HPDE6-E6E7 (cell line): ENCODE data around the gene CUX1.
"Not testable (repeated sequence)": the region's sequence is repeated elsewhere in the genome, so short reads cannot be mapped to it uniquely, and the experiment has no call there.

ENCODE experiments used
- DNase-seq: peaks from one replicate; pipeline ENCODE4 v3.0.0; 2011; ENCODE audit warnings: missing footprints; ENCODE audit errors: extremely low spot score

CUX1 gene

GRCh38 chr7:102182016-102182415 is 364.6 kb downstream of the CUX1 start:
- no peak for DNase-seq

GRCh38 chr7:102183848-102184247 is 366.4 kb downstream of the CUX1 start:
- DNase-seq, result not testable (repeated sequence)

GRCh38 chr7:102184303-102184702 is 366.9 kb downstream of the CUX1 start:
- DNase-seq, result no peak

- no peak for DNase-seq
Observed at GRCh38 chr7:102185796-102186195, 368.4 kb downstream of the CUX1 start.

- no peak for DNase-seq
Observed at GRCh38 chr7:102186306-102186705, 368.9 kb downstream of the CUX1 start.

GRCh38 chr7:102188746-102189145 is 371.3 kb downstream of the CUX1 start:
- DNase-seq, result no peak

GRCh38 chr7:102189756-102190155 is 372.3 kb downstream of the CUX1 start:
- no peak for DNase-seq

GRCh38 chr7:102190776-102191350 is 373.4 kb downstream of the CUX1 start:
- DNase-seq, result no peak

- DNase-seq, result no peak
Observed at GRCh38 chr7:102191556-102192379, 374.3 kb downstream of the CUX1 start.

- no peak for DNase-seq
Observed at GRCh38 chr7:102192790-102193189, 375.4 kb downstream of the CUX1 start.

- DNase-seq, result no peak
Observed at GRCh38 chr7:102193806-102194205, 376.4 kb downstream of the CUX1 start.

GRCh38 chr7:102195361-102195760 is 377.9 kb downstream of the CUX1 start:
- no peak for DNase-seq

- DNase-seq, result no peak
Observed at GRCh38 chr7:102196028-102196427, 378.6 kb downstream of the CUX1 start.

GRCh38 chr7:102197161-102197560 is 379.7 kb downstream of the CUX1 start:
- DNase-seq, result no peak

GRCh38 chr7:102197599-102197998 is 380.2 kb downstream of the CUX1 start:
- DNase-seq, result no peak

- DNase-seq, result no peak
Observed at GRCh38 chr7:102198417-102198956, 381.1 kb downstream of the CUX1 start.

- no peak for DNase-seq
Observed at GRCh38 chr7:102201576-102201975, 384.1 kb downstream of the CUX1 start.

- no peak for DNase-seq
Observed at GRCh38 chr7:102202556-102202955, 385.1 kb downstream of the CUX1 start.

GRCh38 chr7:102203218-102203617 is 385.8 kb downstream of the CUX1 start:
- DNase-seq, result no peak

- no peak for DNase-seq
Observed at GRCh38 chr7:102204212-102204611, 386.8 kb downstream of the CUX1 start.

- DNase-seq, result no peak
Observed at GRCh38 chr7:102205915-102206314, 388.5 kb downstream of the CUX1 start.

- DNase-seq, result no peak
Observed at GRCh38 chr7:102208826-102209225, 391.4 kb downstream of the CUX1 start.

- DNase-seq, result no peak
Observed at GRCh38 chr7:102210787-102211186, 393.4 kb downstream of the CUX1 start.
